H9 (cell line): ENCODE measurements around the gene MIPEP. TPM values are rescaled to one million over a fixed set of nuclear protein-coding genes. Genes with fewer than 3 reads are reported as not detected.

Experiments used
- DNase-seq: peaks from one replicate; pipeline ENCODE4 v3.0.0-alpha.2; 2017
- H2AFZ ChIP-seq: one replicate; pipeline ENCODE4 v1.6.1; 2013; ENCODE audit warnings: mild to moderate bottlenecking, low read length, control low read depth, moderate library complexity
- H2AK5ac ChIP-seq: 2 replicates; pipeline ENCODE4 v1.6.1; 2013; ENCODE audit warnings: low read length, control low read depth, mixed read lengths; ENCODE audit not compliant: insufficient read length
- H2BK120ac ChIP-seq: one replicate; pipeline ENCODE4 v1.6.1; 2013; ENCODE audit warnings: low read depth, mild to moderate bottlenecking, low read length, control low read depth, inconsistent platforms; ENCODE audit not compliant: poor library complexity, severe bottlenecking
- H2BK12ac ChIP-seq: 2 replicates; pipeline ENCODE4 v1.6.1; 2013; ENCODE audit warnings: low read length, control low read depth, mixed read lengths, low read depth; ENCODE audit not compliant: insufficient read length
- H2BK15ac ChIP-seq: 2 replicates; pipeline ENCODE4 v1.6.1; 2013; ENCODE audit warnings: low read depth, low read length, control low read depth
- H2BK20ac ChIP-seq: one replicate; pipeline ENCODE4 v1.6.1; 2013; ENCODE audit warnings: low read depth, mild to moderate bottlenecking, low read length, control low read depth, inconsistent platforms; ENCODE audit not compliant: poor library complexity, severe bottlenecking
- H2BK5ac ChIP-seq: 2 replicates; pipeline ENCODE4 v1.6.1; 2013; ENCODE audit warnings: low read length, control low read depth, mixed read lengths; ENCODE audit not compliant: insufficient read length
- H3K14ac ChIP-seq: 2 replicates; pipeline ENCODE4 v1.6.1; 2013; ENCODE audit warnings: low read length, control low read depth; ENCODE audit not compliant: insufficient read depth
- H3K18ac ChIP-seq: 2 replicates; pipeline ENCODE4 v1.6.1; 2013; ENCODE audit warnings: low read depth, mild to moderate bottlenecking, mixed read lengths, low read length, control low read depth; ENCODE audit not compliant: insufficient read length
- H3K23ac ChIP-seq: 2 replicates; pipeline ENCODE4 v1.6.1; 2013; ENCODE audit warnings: low read length, control low read depth, mixed read lengths, low read depth; ENCODE audit not compliant: insufficient read length
- H3K23me2 ChIP-seq: 2 replicates; pipeline ENCODE4 v1.6.1; 2013; ENCODE audit warnings: low read depth, mild to moderate bottlenecking, mixed read lengths, low read length, control low read depth; ENCODE audit not compliant: insufficient read length, poor library complexity, severe bottlenecking
- H3K27ac ChIP-seq: 2 replicates; pipeline ENCODE4 v1.5.1; 2013; ENCODE audit warnings: low read length, control low read depth, mixed read lengths, low read depth; ENCODE audit not compliant: insufficient read length
- H3K27me3 ChIP-seq: 2 replicates; pipeline ENCODE4 v1.6.1; 2013; ENCODE audit warnings: low read length, control low read depth, inconsistent platforms; ENCODE audit not compliant: insufficient read depth
- H3K4ac ChIP-seq: 2 replicates; pipeline ENCODE4 v1.6.1; 2013; ENCODE audit warnings: low read depth, mild to moderate bottlenecking, control low read depth, inconsistent platforms, low read length, moderate library complexity
- H3K4me1 ChIP-seq: 2 replicates; pipeline ENCODE4 v1.6.1; 2013; ENCODE audit warnings: low read length, control low read depth, inconsistent platforms; ENCODE audit not compliant: insufficient read depth
- H3K4me2 ChIP-seq: 2 replicates; pipeline ENCODE4 v1.6.1; 2013; ENCODE audit warnings: low read length, control low read depth, mixed read lengths; ENCODE audit not compliant: insufficient read length, insufficient read depth
- H3K56ac ChIP-seq: 2 replicates; pipeline ENCODE4 v1.6.1; 2013; ENCODE audit warnings: low read depth, mild to moderate bottlenecking, mixed read lengths, low read length, control low read depth; ENCODE audit not compliant: insufficient read length
- H3K79me1 ChIP-seq: 2 replicates; pipeline ENCODE4 v1.6.1; 2013; ENCODE audit warnings: low read depth, mild to moderate bottlenecking, moderate library complexity, low read length, control low read depth, inconsistent platforms; ENCODE audit not compliant: insufficient read depth, poor library complexity, severe bottlenecking
- H3K79me2 ChIP-seq: 2 replicates; pipeline ENCODE4 v1.6.1; 2013; ENCODE audit warnings: low read length, control low read depth, inconsistent platforms; ENCODE audit not compliant: insufficient read depth
- H3K9ac ChIP-seq: 2 replicates; pipeline ENCODE4 v1.6.1; 2013; ENCODE audit warnings: low read length, control low read depth, mixed read lengths; ENCODE audit not compliant: insufficient read length; ENCODE audit errors: extremely low read depth
- H3K9me3 ChIP-seq: one replicate; pipeline ENCODE4 v1.6.1; 2013; ENCODE audit warnings: low read depth, low read length, inconsistent platforms; ENCODE audit not compliant: control insufficient read depth
- H3T11ph ChIP-seq: one replicate; pipeline ENCODE4 v1.6.1; 2013; ENCODE audit warnings: mild to moderate bottlenecking, low read length, control low read depth, inconsistent platforms
- H4K20me1 ChIP-seq: one replicate; pipeline ENCODE4 v1.6.1; 2013; ENCODE audit not compliant: control insufficient read depth, insufficient read length, insufficient read depth
- H4K5ac ChIP-seq: 2 replicates; pipeline ENCODE4 v1.6.1; 2013; ENCODE audit warnings: low read depth, mild to moderate bottlenecking, mixed read lengths, low read length, control low read depth; ENCODE audit not compliant: insufficient read length
- H4K8ac ChIP-seq: replicated peaks from 2 replicates; pipeline ENCODE4 v1.6.1; 2013; ENCODE audit warnings: low read length, control low read depth, mixed read lengths, low read depth; ENCODE audit not compliant: insufficient read length
- H4K91ac ChIP-seq: 2 replicates; pipeline ENCODE4 v1.6.1; 2013; ENCODE audit warnings: low read depth, mild to moderate bottlenecking, moderate library complexity, mixed read lengths, low read length, control low read depth; ENCODE audit not compliant: insufficient read length
- H3K27ac Mint-ChIP-seq, 3 experiments: 2 replicates in 2 of 3; 3 replicates in 1 of 3; pipeline ENCODE4 v1.8.0; 2020 to 2021; ENCODE audit warnings: mixed read lengths in 3 of 3, mild to moderate bottlenecking in 1 of 3, moderate library complexity in 1 of 3
- H3K27me3 Mint-ChIP-seq: 2 replicates; pipeline ENCODE4 v1.8.0; 2021; ENCODE audit warnings: low read depth, mild to moderate bottlenecking, moderate library complexity, mixed read lengths
- H3K36me3 Mint-ChIP-seq, 3 experiments: 2 replicates in 2 of 3; 3 replicates in 1 of 3; pipeline ENCODE4 v1.8.0; 2020 to 2021; ENCODE audit warnings: low read depth in 3 of 3, mixed read lengths in 3 of 3; ENCODE audit not compliant: insufficient read depth in 1 of 3
- H3K4me1 Mint-ChIP-seq, 2 experiments: 2 replicates each; pipeline ENCODE4 v1.8.0; 2020; ENCODE audit warnings: mixed read lengths in 2 of 2
- H3K4me3 Mint-ChIP-seq, 2 experiments: 2 replicates in 1 of 2; 3 replicates in 1 of 2; pipeline ENCODE4 v1.8.0; 2020 to 2021; ENCODE audit warnings: mild to moderate bottlenecking in 2 of 2, mixed read lengths in 2 of 2, moderate library complexity in 1 of 2
- H3K9me3 Mint-ChIP-seq, 2 experiments: 2 replicates in 1 of 2; 3 replicates in 1 of 2; pipeline ENCODE4 v1.8.0; 2020; ENCODE audit warnings: mild to moderate bottlenecking in 2 of 2, mixed read lengths in 2 of 2, moderate library complexity in 1 of 2
- CTCF ChIP-seq: fragments of 200-600 bp; sonication (generic); conservative IDR thresholded peaks from 3 replicates; pipeline ENCODE4 v1.8.0; 2021; ENCODE audit warnings: antibody characterized with exemption, mild to moderate bottlenecking
- WGBS: extraction: QIAGEN DNeasy Blood & Tissue Kit; methylation state at CpG from one replicate; pipeline ENCODE4 v1.1.7; 2013; ENCODE audit warnings: missing lambda C conversion rate, low lambda C conversion rate, mixed read lengths; ENCODE audit not compliant: insufficient read length; ENCODE audit errors: extremely low coverage; 5-methylcytosine and 5-hydroxymethylcytosine counted together
- total RNA-seq: library from RNA; stranded (reverse); gene quantifications from 2 replicates; pipeline ENCODE4 v1.2.1, GENCODE V29; 2021

MIPEP gene
- total RNA-seq, 1 experiment from 2014 or later, result 18.5 TPM

- H3K14ac ChIP-seq, result no peak overlapping the region
- H4K5ac ChIP-seq, result no peak overlapping the region
- no peak overlapping the region for H2BK5ac ChIP-seq
- Mint-ChIP-seq H3K36me3 (no peaks in the 10 kb centered on the region), H3K4me3 (no peak overlapping the region), H3K27me3 (no peaks in the 10 kb centered on the region), H3K4me1 (peaks cover 0 to 6% of the 10 kb centered on the region in 2 experiments), H3K27ac (no peak overlapping the region; a peak in 1 of 7 replicates), H3K9me3 (no peaks in the 10 kb centered on the region)
- no peaks in the 10 kb centered on the region for H3K27me3 ChIP-seq
- H3K9me3 ChIP-seq, result no peaks in the 10 kb centered on the region
- H2BK15ac ChIP-seq, result no peak overlapping the region
- H3K4ac ChIP-seq, result no peak overlapping the region
- H2BK20ac ChIP-seq, result no peak overlapping the region
- no peak overlapping the region for H2AFZ ChIP-seq
- no peak overlapping the region for H2BK120ac ChIP-seq
- no peaks in the 10 kb centered on the region for H3K79me1 ChIP-seq
- no peak for TF ChIP-seq CTCF
- DNase-seq, result no peak
- H3K23ac ChIP-seq, result no peak overlapping the region
- H3K27ac ChIP-seq, result no peak overlapping the region
- no peak overlapping the region for H3K18ac ChIP-seq
- H2BK12ac ChIP-seq, result no peak overlapping the region
- no peak overlapping the region for H3T11ph ChIP-seq
- no CpG with 5 or more reads among the region's 4 CpGs for WGBS
- no peak overlapping the region for H2AK5ac ChIP-seq
- no peak overlapping the region for H4K8ac ChIP-seq
- H3K23me2 ChIP-seq, result no peaks in the 10 kb centered on the region
- H3K4me2 ChIP-seq, result no peak overlapping the region
- no peak overlapping the region for H3K56ac ChIP-seq
- no peaks in the 10 kb centered on the region for H4K20me1 ChIP-seq
- no peaks in the 10 kb centered on the region for H3K4me1 ChIP-seq
- no peak overlapping the region for H4K91ac ChIP-seq
- H3K9ac ChIP-seq, result no peak overlapping the region
- H3K79me2 ChIP-seq, result no peaks in the 10 kb centered on the region
These were observed 118.2 kb downstream of the MIPEP start for GRCh38 chr13:23770973-23771372.
